T47D (cell line): ENCODE data around the gene ITLN2.
"Not testable (repeated sequence)": the region's sequence is repeated elsewhere in the genome, so short reads cannot be mapped to it uniquely, and the experiment has no call there.

Experiments used
- DNase-seq, 2 experiments: peaks; one replicate each; pipeline versions ENCODE4 v3.0.0 to v3.0.0-alpha.2; 2011 to 2012; ENCODE audit warnings: low read depth in 1 of 2, low spot score in 1 of 2
- JUND ChIP-seq: IDR thresholded peaks from 2 replicates; pipeline ENCODE4 v1.6.1; 2012; ENCODE audit warnings: low read depth
- in situ Hi-C: cut with HindIII; loops from 2 replicates; pipeline ENCODE4 v1.10.0; 2016; ENCODE audit warnings: low sequenced_read_pairs, low pct_unique_long_range_greater_than_20kb

ITLN2 gene

GRCh38 chr1:160905617-160905989 lies 49.0 kb downstream of the ITLN2 start:
- DNase-seq = no peak
- TF ChIP-seq JUND = no peak
- in situ Hi-C loops = no loop called here

GRCh38 chr1:160904783-160905616 lies 49.6 kb downstream of the ITLN2 start:
- no peak for DNase-seq
- TF ChIP-seq JUND = no peak
- in situ Hi-C loops = no loop called here

- in situ Hi-C loops, DNase-seq: not testable (repeated sequence)
Measured at GRCh38 chr1:160902251-160902650, 52.4 kb downstream of the ITLN2 start.

- DNase-seq = no peak
- in situ Hi-C loops = no loop called here
- TF ChIP-seq JUND = no peak
Measured at GRCh38 chr1:160901768-160902167, 52.8 kb downstream of the ITLN2 start.

- in situ Hi-C loops, DNase-seq: not testable (repeated sequence)
Measured at GRCh38 chr1:160900683-160901082, 53.9 kb downstream of the ITLN2 start.
